H1 (cell line): ENCODE data around the gene CXCL1.

Source experiments
- CTCF ChIP-seq, 3 experiments: IDR thresholded peaks; 1 replicate in 2 of 3; 2 replicates in 1 of 3; pipeline versions ENCODE4 v1.5.1 to v1.6.1; 2011; ENCODE audit warnings: low read length in 3 of 3, mild to moderate bottlenecking in 3 of 3, inconsistent platforms in 2 of 3, low read depth in 1 of 3, moderate library complexity in 1 of 3; ENCODE audit not compliant: insufficient read depth in 1 of 3; ENCODE audit errors: control extremely low read depth in 1 of 3
- RAD21 ChIP-seq, 2 experiments: IDR thresholded peaks in 1 of 2; conservative IDR thresholded peaks in 1 of 2; 2 replicates each; pipeline ENCODE4 v1.6.1; 2011; ENCODE audit warnings: low read depth in 2 of 2, low read length in 2 of 2, improper control_type of control experiment in 1 of 2, inconsistent platforms in 1 of 2, mild to moderate bottlenecking in 1 of 2, moderate library complexity in 1 of 2

- TF ChIP-seq RAD21 (IDR thresholded peaks at IDR 0.05 in 1 of 2, conservative IDR thresholded peaks at IDR 0.05 in 1 of 2; ENCODE audit: low read depth in 2 of 2, low read length in 2 of 2) = no peak
- no peak for TF ChIP-seq CTCF (IDR thresholded peaks at IDR 0.05; ENCODE audit: control extremely low read depth in 1 of 3, insufficient read depth in 1 of 3, low read depth in 1 of 3, low read length in 3 of 3)
These were observed 31.8 kb downstream of the CXCL1 start for GRCh38 chr4:73901031-73901430.
